Chondrocyte (in vitro differentiated cells): ENCODE results near the gene HEATR1. TPM values are rescaled to one million over a fixed set of nuclear protein-coding genes. Genes with fewer than 3 reads are reported as not detected.
"Not testable (repeated sequence)": the region's sequence is repeated elsewhere in the genome, so short reads cannot be mapped to it uniquely, and the experiment has no call there.

ENCODE experiments used
- DNase-seq: peaks from one replicate; pipeline ENCODE4 v3.0.0; 2021; ENCODE audit warnings: mixed read lengths, low spot score
- H3K27ac Mint-ChIP-seq: one replicate; pipeline ENCODE4 v1.8.0; 2021; ENCODE audit warnings: mild to moderate bottlenecking, moderate library complexity, mixed read lengths; ENCODE audit not compliant: unreplicated experiment
- H3K27me3 Mint-ChIP-seq: 2 replicates; pipeline ENCODE4 v1.8.0; 2021; ENCODE audit warnings: low read depth, mixed read lengths
- H3K36me3 Mint-ChIP-seq: 2 replicates; pipeline ENCODE4 v1.8.0; 2021; ENCODE audit warnings: low read depth, mixed read lengths
- H3K4me1 Mint-ChIP-seq: 2 replicates; pipeline ENCODE4 v1.8.0; 2021; ENCODE audit warnings: low read depth, mild to moderate bottlenecking, mixed read lengths
- H3K4me3 Mint-ChIP-seq: one replicate; pipeline ENCODE4 v1.8.0; 2021; ENCODE audit warnings: mild to moderate bottlenecking, moderate library complexity, mixed read lengths; ENCODE audit not compliant: unreplicated experiment
- H3K9me3 Mint-ChIP-seq: 2 replicates; pipeline ENCODE4 v1.8.0; 2021; ENCODE audit warnings: low read depth, mixed read lengths
- total RNA-seq: library from RNA; stranded (reverse); gene quantifications from 3 replicates; pipeline ENCODE4 v1.2.1, GENCODE V29; 2021
- TF ChIP-seq, protein P1 (sequence below): fragments of 200-600 bp; sonication (generic); IDR thresholded peaks from 2 replicates; pipeline ENCODE4 v1.5.0; 2021; ENCODE audit warnings: antibody characterized with exemption, mild to moderate bottlenecking, moderate library complexity

The HEATR1 gene
- total RNA-seq, 1 donor from 2014 or later = 23.2 TPM

DNA sequence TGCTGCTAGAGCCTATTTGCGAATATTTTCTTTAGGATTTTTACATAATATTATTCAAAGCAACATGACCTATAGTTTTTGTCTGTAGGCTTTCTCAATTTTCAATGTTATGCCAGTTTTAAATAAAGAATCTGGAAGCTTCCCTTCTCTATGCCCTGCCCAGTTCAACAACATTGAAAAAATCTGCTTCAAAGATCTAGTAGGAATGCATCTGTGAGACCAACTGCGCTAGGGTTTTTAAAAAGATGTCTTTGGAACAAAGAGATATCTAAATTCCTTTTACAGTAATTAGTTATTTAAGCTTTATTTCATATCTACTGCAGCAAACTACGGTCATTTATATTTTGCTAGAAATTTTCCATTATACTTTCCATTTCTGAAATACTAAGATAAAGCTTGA, 25.7 kb downstream of the HEATR1 start:
- no peaks in the 10 kb centered on the region for H3K27me3 Mint-ChIP-seq
- no peak overlapping the region for H3K4me3 Mint-ChIP-seq
- H3K9me3 Mint-ChIP-seq = no peaks in the 10 kb centered on the region
- H3K27ac Mint-ChIP-seq = no peak overlapping the region
- peaks cover 3% of the 10 kb centered on the region for H3K4me1 Mint-ChIP-seq
- TF ChIP-seq, protein P1, sequence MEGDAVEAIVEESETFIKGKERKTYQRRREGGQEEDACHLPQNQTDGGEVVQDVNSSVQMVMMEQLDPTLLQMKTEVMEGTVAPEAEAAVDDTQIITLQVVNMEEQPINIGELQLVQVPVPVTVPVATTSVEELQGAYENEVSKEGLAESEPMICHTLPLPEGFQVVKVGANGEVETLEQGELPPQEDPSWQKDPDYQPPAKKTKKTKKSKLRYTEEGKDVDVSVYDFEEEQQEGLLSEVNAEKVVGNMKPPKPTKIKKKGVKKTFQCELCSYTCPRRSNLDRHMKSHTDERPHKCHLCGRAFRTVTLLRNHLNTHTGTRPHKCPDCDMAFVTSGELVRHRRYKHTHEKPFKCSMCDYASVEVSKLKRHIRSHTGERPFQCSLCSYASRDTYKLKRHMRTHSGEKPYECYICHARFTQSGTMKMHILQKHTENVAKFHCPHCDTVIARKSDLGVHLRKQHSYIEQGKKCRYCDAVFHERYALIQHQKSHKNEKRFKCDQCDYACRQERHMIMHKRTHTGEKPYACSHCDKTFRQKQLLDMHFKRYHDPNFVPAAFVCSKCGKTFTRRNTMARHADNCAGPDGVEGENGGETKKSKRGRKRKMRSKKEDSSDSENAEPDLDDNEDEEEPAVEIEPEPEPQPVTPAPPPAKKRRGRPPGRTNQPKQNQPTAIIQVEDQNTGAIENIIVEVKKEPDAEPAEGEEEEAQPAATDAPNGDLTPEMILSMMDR = no peak
- no peak for DNase-seq
- peaks cover 33% of the 10 kb centered on the region for H3K36me3 Mint-ChIP-seq

DNA sequence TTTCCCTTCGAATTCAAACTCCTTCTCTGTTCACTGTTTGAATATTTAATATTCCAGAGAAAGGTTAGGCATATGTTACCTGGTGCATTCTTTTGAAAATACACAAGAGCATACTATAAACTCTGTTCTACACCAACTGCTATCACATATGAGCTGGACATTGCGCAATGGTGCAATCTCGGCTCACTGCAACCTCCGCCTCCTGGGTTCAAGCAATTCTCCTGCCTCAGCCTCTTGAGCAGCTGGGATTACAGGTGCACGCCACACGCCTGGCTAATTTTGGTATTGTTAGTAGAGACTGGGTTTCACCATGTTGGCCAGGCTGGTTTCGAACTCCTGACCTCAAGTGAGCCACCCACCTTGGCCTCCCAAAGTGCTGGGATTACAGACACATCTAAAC, 27.3 kb downstream of the HEATR1 start:
- H3K27me3 Mint-ChIP-seq, H3K4me1 Mint-ChIP-seq, H3K9me3 Mint-ChIP-seq, DNase-seq, H3K4me3 Mint-ChIP-seq, H3K27ac Mint-ChIP-seq: not testable (repeated sequence)
- H3K36me3 Mint-ChIP-seq = peaks cover 38% of the 10 kb centered on the region

DNA sequence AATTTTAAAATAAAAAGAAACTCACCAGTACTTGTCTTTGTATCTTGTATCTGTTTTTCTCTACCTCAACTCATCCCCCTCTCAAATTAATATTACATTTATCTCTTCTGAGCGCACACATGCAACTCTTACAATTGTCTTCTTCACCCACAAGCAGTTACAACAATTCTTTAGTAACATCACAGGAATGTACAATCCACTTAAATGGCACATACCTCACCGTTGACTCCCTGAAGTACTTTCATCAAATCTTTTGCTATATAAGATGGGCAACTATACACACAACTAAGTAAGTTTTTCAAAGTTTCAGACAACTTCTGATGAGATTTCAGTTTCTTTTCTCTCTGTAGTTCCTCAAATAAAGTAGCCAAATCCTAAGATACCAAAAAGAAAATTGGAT, 28.3 kb downstream of the HEATR1 start:
- DNase-seq = no peak
- Mint-ChIP-seq H3K4me1 (peaks cover 3% of the 10 kb centered on the region), H3K4me3 (no peak overlapping the region), H3K27ac (no peak overlapping the region), H3K36me3 (peaks cover 34% of the 10 kb centered on the region), H3K27me3 (no peaks in the 10 kb centered on the region), H3K9me3 (no peaks in the 10 kb centered on the region)
- TF ChIP-seq, protein P1 = no peak

DNA sequence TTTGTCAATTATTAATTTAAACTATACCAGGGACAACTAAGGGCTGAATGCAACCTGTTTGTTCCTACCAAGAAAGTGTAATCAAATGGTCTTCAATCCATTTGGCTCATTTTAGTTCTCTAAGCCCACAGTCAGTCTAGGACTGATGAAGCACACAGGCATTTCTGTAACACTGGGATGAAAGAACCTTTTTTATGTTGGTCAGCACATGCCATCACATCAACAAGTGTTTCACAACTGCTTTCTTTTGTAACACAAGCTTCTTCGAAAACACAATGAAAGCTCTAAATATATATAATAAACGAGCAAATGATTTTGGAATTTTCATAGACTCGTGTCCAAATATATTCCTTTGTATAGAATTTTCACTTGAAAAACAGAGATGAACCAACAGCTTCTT, 28.8 kb downstream of the HEATR1 start:
- H3K36me3 Mint-ChIP-seq = peaks cover 33% of the 10 kb centered on the region
- no peaks in the 10 kb centered on the region for H3K9me3 Mint-ChIP-seq
- H3K4me1 Mint-ChIP-seq = peaks cover 3% of the 10 kb centered on the region
- no peaks in the 10 kb centered on the region for H3K27me3 Mint-ChIP-seq
- no peak for DNase-seq
- TF ChIP-seq, protein P1 = no peak
- H3K4me3 Mint-ChIP-seq = no peak overlapping the region
- H3K27ac Mint-ChIP-seq = no peak overlapping the region

DNA sequence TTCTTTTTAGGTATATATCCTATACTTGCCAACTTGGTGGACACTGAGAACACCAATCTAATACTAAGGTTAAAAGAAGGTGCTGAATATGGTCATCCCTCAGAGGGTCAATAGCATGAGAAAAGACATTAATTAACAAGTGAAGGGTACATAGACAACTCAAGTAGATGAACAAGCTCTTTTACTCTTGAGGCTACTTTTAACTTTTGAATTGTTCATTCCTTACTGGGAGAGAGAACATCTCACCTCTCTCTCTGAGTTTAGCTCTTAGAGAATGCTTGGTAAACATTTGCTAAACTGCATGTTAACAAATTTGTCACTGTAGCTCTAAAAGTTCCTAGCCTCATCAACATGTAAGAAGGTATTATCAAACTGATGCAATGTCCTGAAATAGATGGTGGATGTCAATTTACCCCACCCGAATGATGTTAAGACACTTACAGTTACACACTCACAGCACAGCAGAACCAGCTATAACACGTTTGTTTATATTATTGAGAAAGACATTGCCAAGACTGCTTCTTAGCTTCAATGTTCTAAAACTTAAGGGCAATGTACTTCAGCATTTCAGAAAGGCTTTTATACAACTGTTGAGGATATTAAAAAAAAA, 35.9 kb downstream of the HEATR1 start:
- H3K36me3 Mint-ChIP-seq = peaks cover 44% of the 10 kb centered on the region
- H3K27ac Mint-ChIP-seq = no peak overlapping the region
- DNase-seq = no peak
- no peaks in the 10 kb centered on the region for H3K9me3 Mint-ChIP-seq
- H3K27me3 Mint-ChIP-seq = no peaks in the 10 kb centered on the region
- TF ChIP-seq, protein P1 = no peak
- peaks cover 4% of the 10 kb centered on the region for H3K4me1 Mint-ChIP-seq
- no peak overlapping the region for H3K4me3 Mint-ChIP-seq

DNA sequence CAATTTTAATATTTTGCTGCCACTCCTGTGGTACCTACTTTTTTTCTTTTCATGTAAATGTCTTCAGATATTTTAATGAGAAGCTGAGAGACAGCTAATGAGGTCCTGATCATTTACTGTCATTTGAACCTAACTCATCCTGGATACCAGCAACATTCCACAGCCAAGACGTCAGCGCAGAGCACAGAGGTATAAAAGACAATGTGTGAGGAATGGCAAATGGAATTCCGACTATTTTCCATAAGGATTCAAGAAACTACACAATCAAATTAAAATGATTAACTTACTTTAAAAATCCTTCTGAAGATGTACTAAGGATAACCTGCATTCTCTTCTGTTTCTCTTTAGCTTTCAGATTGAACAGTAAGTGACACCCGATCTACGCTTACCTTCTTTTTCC, 38.8 kb downstream of the HEATR1 start:
- peaks cover 4% of the 10 kb centered on the region for H3K4me1 Mint-ChIP-seq
- H3K27ac Mint-ChIP-seq = no peak overlapping the region
- H3K4me3 Mint-ChIP-seq = no peak overlapping the region
- TF ChIP-seq, protein P1 = no peak
- peaks cover 34% of the 10 kb centered on the region for H3K36me3 Mint-ChIP-seq
- no peak for DNase-seq
- H3K27me3 Mint-ChIP-seq = no peaks in the 10 kb centered on the region
- H3K9me3 Mint-ChIP-seq = no peaks in the 10 kb centered on the region
